Endodermal cell (in vitro differentiated cells): ENCODE data around the gene TYROBP. TPM values are rescaled to one million over a fixed set of nuclear protein-coding genes. Genes with fewer than 3 reads are reported as not detected.

Experiments used
- DNase-seq: peaks from one replicate; pipeline ENCODE4 v3.0.0-alpha.2; 2017
- H3K27ac ChIP-seq: 2 replicates; pipeline ENCODE4 v1.5.1; 2013; ENCODE audit warnings: mild to moderate bottlenecking, low read depth, low read length, moderate library complexity
- H3K27me3 ChIP-seq: 2 replicates; pipeline ENCODE4 v1.6.1; 2013; ENCODE audit warnings: mild to moderate bottlenecking, low read length, moderate library complexity; ENCODE audit not compliant: insufficient read depth, control insufficient read depth, poor library complexity, severe bottlenecking
- H3K36me3 ChIP-seq: 2 replicates; pipeline ENCODE4 v1.7.0; 2013; ENCODE audit warnings: mild to moderate bottlenecking, low read length, moderate library complexity; ENCODE audit not compliant: control insufficient read depth, insufficient read depth
- H3K4me1 ChIP-seq: one replicate; pipeline ENCODE4 v1.7.0; 2013; ENCODE audit warnings: low read length; ENCODE audit not compliant: control insufficient read depth, insufficient read depth
- H3K4me3 ChIP-seq: 2 replicates; pipeline ENCODE4 v1.5.1; 2013; ENCODE audit warnings: mild to moderate bottlenecking, low read length, moderate library complexity
- H3K9ac ChIP-seq: 2 replicates; pipeline ENCODE4 v1.6.1; 2013; ENCODE audit warnings: mild to moderate bottlenecking, low read length, moderate library complexity; ENCODE audit not compliant: poor library complexity, severe bottlenecking; ENCODE audit errors: extremely low read depth
- H3K9me3 ChIP-seq: 2 replicates; pipeline ENCODE4 v1.6.1; 2013; ENCODE audit warnings: mild to moderate bottlenecking, low read length, moderate library complexity; ENCODE audit not compliant: control insufficient read depth
- H3K27ac Mint-ChIP-seq: 2 replicates; pipeline ENCODE4 v1.8.0; 2020; ENCODE audit warnings: mixed read lengths
- H3K27me3 Mint-ChIP-seq: 2 replicates; pipeline ENCODE4 v1.8.0; 2021; ENCODE audit warnings: mild to moderate bottlenecking, mixed read lengths; ENCODE audit not compliant: insufficient read depth
- H3K36me3 Mint-ChIP-seq: 2 replicates; pipeline ENCODE4 v1.8.0; 2020; ENCODE audit warnings: low read depth, mixed read lengths
- H3K4me1 Mint-ChIP-seq: 2 replicates; pipeline ENCODE4 v1.8.0; 2020; ENCODE audit warnings: mixed read lengths
- H3K4me3 Mint-ChIP-seq: 2 replicates; pipeline ENCODE4 v1.8.0; 2020; ENCODE audit warnings: mild to moderate bottlenecking, moderate library complexity, mixed read lengths
- H3K9me3 Mint-ChIP-seq: 2 replicates; pipeline ENCODE4 v1.8.0; 2020; ENCODE audit warnings: mild to moderate bottlenecking, mixed read lengths
- WGBS, 2 experiments: methylation state at CpG; one replicate each; pipeline versions ENCODE4 v1.1.5 to v1.1.7; 2013; ENCODE audit warnings: missing lambda C conversion rate in 2 of 2, mixed read lengths in 1 of 2; ENCODE audit not compliant: insufficient coverage in 1 of 2, insufficient read length in 1 of 2; 5-methylcytosine and 5-hydroxymethylcytosine counted together
- total RNA-seq, 2 donors: library from RNA; stranded (reverse); fragmentation: NEBNext Ultra II Directional in 1 of 2; extraction: Animal tissue kit (Norgen Biotek cat#: 25700) in 1 of 2; gene quantifications; 2 replicates in 1 of 2; 3 replicates in 1 of 2; pipeline ENCODE4 v1.2.1, GENCODE V29; 2021
- TF ChIP-seq, protein P1 (sequence below): fragments of 200-600 bp; sonication (generic); conservative IDR thresholded peaks from 2 replicates; pipeline ENCODE4 v1.5.0; 2021; ENCODE audit warnings: antibody characterized with exemption, mild to moderate bottlenecking

TYROBP gene
- total RNA-seq, 2 donors from 2014 or later: not detected

- Mint-ChIP-seq H3K4me3 (no peak overlapping the region), H3K27ac (no peak overlapping the region), H3K27me3 (peaks cover 10% of the 10 kb centered on the region), H3K36me3 (peaks cover 12% of the 10 kb centered on the region), H3K9me3 (no peaks in the 10 kb centered on the region), H3K4me1 (peaks cover 3% of the 10 kb centered on the region)
- Histone ChIP-seq H3K27me3 (peaks cover 21% of the 10 kb centered on the region), H3K4me3 (no peak overlapping the region), H3K9me3 (no peaks in the 10 kb centered on the region), H3K9ac (no peak overlapping the region), H3K4me1 (no peaks in the 10 kb centered on the region), H3K27ac (no peak overlapping the region), H3K36me3 (peaks cover 4% of the 10 kb centered on the region)
- 37 to 86% methylated on average over 1 to 8 of the region's 8 CpGs for WGBS, 2 experiments
- DNase-seq: no peak
- TF ChIP-seq, protein P1, sequence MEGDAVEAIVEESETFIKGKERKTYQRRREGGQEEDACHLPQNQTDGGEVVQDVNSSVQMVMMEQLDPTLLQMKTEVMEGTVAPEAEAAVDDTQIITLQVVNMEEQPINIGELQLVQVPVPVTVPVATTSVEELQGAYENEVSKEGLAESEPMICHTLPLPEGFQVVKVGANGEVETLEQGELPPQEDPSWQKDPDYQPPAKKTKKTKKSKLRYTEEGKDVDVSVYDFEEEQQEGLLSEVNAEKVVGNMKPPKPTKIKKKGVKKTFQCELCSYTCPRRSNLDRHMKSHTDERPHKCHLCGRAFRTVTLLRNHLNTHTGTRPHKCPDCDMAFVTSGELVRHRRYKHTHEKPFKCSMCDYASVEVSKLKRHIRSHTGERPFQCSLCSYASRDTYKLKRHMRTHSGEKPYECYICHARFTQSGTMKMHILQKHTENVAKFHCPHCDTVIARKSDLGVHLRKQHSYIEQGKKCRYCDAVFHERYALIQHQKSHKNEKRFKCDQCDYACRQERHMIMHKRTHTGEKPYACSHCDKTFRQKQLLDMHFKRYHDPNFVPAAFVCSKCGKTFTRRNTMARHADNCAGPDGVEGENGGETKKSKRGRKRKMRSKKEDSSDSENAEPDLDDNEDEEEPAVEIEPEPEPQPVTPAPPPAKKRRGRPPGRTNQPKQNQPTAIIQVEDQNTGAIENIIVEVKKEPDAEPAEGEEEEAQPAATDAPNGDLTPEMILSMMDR: peak; percentile 73
Observed at GRCh38 chr19:35882114-35882832, 25.8 kb downstream of the TYROBP start.

GRCh38 chr19:35879770-35880317 lies 28.3 kb downstream of the TYROBP start:
- TF ChIP-seq, protein P1: no peak
- Mint-ChIP-seq H3K4me1 (peaks cover 3% of the 10 kb centered on the region), H3K9me3 (no peaks in the 10 kb centered on the region), H3K36me3 (no peaks in the 10 kb centered on the region), H3K27me3 (peaks cover 10% of the 10 kb centered on the region), H3K27ac (no peak overlapping the region), H3K4me3 (no peak overlapping the region)
- peak; percentile 98 for DNase-seq
- Histone ChIP-seq H3K4me1 (no peaks in the 10 kb centered on the region), H3K27ac (no peak overlapping the region), H3K9me3 (no peaks in the 10 kb centered on the region), H3K9ac (no peak overlapping the region), H3K27me3 (peaks cover 21% of the 10 kb centered on the region), H3K4me3 (no peak overlapping the region), H3K36me3 (no peaks in the 10 kb centered on the region)
- WGBS, 2 experiments: 4% methylated on average over 24 to 28 of the region's 28 CpGs

- H3K36me3 ChIP-seq: no peaks in the 10 kb centered on the region
Observed at GRCh38 chr19:35879068-35879467, 29.0 kb downstream of the TYROBP start.

More at GRCh38 chr19:35879068-35879467, 29.0 kb downstream of the TYROBP start:
- DNase-seq: no peak
- no peak overlapping the region for H3K9ac ChIP-seq
- H3K27me3 ChIP-seq: peaks cover 21% of the 10 kb centered on the region
- WGBS, 2 experiments: 64% methylated on average over 15 to 23 of the region's 23 CpGs
- no peaks in the 10 kb centered on the region for H3K36me3 Mint-ChIP-seq
- no peak overlapping the region for H3K4me3 ChIP-seq
- no peaks in the 10 kb centered on the region for H3K9me3 ChIP-seq
- H3K4me1 ChIP-seq: no peaks in the 10 kb centered on the region
- H3K4me3 Mint-ChIP-seq: no peak overlapping the region
- H3K27ac ChIP-seq: no peak overlapping the region
- TF ChIP-seq, protein P1: no peak
- H3K27me3 Mint-ChIP-seq: peaks cover 10% of the 10 kb centered on the region
- H3K9me3 Mint-ChIP-seq: no peaks in the 10 kb centered on the region
- H3K4me1 Mint-ChIP-seq: peaks cover 3% of the 10 kb centered on the region
- H3K27ac Mint-ChIP-seq: no peak overlapping the region
